ENCODE measurements around the gene CGA.
A peak's percentile ranks its signal among the peaks of the same experiment; 100 is the strongest.
"Not testable (repeated sequence)": the region's sequence is repeated elsewhere in the genome, so short reads cannot be mapped to it uniquely, and the experiment has no call there.

CGA gene

DNA sequence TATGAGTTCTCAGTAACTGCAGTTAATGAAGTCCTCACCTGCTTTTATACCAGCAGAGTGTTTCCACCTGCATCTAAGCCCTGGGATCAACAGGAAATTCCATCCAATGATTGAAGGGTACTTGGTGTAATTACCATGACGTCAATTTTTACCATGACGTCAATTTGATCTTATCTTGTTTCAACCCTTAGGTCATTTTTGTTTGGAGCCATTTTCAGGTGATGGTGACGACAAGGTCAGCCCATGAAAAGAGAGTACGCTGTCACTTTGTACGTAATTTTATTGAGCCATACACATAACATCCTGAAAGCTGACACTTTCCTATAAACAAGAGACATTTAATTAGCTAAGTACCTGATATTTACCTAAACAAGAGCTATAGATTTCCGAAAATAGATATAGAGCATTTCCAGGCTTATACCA lies at the start of gene CGA:
TSS of gene CGA (minus strand) at position 20 of the 423 bp plus-strand sequence. CDS start 6,906 bp downstream, outside the sequence.
- DNase-seq (ENCODE audit: low read depth, low spot score): peak; percentile 13

DNA sequence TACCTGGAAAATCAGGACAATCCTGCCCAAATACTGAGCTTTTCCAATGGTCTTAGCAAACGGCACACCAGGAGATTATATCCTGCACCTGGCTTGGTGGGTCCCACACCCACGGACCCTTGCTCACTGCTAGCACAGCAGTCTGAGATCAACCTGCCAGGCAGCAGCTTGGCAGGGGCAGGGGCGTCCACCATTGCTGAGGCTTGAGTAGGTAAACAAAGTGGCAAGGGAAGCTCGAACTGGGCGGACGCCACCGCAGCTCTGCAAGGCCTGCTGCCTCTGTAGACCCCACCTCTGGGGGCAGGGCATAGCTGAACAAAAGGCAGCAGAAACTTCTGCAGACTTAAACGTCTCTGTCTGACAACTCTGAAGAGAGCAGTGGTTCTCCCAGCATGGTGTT lies 45.0 kb upstream of the CGA start:
- DNase-seq (ENCODE audit: low read depth, low spot score): not testable (repeated sequence)

DNA sequence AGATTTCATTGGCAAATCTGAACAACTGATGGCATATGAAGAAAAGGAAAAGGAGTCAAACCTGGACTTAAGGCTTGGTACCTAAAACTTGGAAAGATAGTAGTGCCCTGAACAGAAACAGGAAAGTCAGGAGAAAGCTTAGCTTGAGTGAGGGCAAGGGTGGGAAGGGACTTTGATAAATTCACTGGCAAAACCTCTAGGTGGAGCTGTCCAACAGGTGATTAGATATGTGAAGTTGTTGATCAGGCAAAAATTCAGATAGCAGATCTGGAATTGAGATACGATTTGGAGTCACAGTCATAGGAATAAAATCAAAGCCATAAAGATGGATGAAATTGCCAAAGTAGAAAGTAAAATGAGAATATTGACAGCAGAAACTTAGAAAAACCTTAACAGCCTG lies 44.3 kb upstream of the CGA start:
- DNase-seq (ENCODE audit: low read depth, low spot score): peak; percentile 45

DNA sequence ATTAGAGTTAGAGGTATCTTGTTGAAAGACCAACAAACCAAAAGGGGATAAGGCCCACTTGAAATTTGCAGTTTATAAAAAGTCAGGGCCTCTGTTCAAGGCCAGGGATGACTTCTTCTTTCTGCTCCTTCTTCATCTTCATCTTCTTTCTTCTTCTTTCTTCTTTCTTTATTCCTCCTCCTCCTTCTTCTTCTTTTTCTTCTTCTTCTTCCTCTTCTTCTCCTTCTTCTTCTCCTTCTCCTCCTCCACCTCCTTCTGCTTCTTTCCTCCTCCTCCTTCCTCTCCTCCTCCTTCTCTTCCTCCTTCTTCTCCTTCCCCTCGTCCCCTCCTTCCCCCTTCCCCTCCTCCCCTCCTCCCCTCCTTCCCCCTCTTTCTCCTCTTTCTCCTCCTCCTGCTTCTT lies 42.1 kb upstream of the CGA start:
- DNase-seq (ENCODE audit: low read depth, low spot score): no peak

DNA sequence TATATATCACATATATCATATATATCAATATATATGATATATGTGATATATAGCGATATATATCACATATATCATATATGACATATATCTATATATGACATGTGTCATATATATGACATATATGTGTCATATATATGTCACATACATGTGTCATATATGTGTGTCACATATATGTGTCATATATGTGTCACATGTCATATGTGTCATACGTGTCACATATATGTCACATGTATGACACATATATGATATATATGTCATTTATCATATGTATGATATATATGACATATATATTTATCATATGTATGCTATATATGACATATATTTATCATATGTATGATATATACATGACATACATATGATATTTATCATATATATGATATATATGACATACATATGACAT lies 32.8 kb upstream of the CGA start:
- no peak for DNase-seq (ENCODE audit: low read depth, low spot score)

DNA sequence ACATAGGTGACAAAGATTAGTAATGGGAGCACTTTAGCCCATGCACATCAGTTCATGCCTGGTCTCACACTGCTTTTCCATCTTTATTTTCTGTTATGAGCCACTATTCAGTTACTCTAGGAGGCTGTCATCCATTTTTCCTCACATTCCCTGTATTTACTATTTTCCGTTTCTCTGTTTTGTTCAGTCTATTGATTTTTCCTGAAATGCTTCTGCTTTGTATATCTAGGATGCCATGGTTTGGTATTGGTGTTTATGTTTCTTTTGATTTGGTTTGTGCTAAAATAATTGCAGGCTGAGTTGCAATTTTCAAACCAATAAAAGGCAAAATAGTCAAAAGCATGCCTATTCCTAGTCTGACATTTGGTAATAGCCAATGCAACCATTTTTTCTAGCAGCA lies 31.6 kb upstream of the CGA start:
- DNase-seq (ENCODE audit: low read depth, low spot score): no peak

DNA sequence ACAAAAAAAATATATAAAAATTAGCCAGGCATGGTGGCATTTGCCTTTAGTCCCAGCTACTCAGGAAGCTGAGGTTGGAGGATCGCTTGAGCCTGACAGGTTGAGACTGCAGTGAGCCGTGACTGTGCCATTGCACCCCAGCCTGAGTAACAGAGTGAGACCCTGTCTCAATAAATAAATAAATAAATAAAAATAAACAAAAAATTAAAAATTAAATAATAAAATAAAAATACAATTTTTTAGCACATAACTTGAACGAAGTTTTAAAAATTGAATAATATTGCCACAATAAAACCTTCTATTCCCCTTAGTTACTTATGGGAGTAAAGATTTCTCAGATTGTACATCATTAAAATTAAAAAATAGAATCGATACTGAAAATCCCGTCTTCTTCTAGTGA lies 29.2 kb upstream of the CGA start:
- DNase-seq (ENCODE audit: low read depth, low spot score): no peak

DNA sequence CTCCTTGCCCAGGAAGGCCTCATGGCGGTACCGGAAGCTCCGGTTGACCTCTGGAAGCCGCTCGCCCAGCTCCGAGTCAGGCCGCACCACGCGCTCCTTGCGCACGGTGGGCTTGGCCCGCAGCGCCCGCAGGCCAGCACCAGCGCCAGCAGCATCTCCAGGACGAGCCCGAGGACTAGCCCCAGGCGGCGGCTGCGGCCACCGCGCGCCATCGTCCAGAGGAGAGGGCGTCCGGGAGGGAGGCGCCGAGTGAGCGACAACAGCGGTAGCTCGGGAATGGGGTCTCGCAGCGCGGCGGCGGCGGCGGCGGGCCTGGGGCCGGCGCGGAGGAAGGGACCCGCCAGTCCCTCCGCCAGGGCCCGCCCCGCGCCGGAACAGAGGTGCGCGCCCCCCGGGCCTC lies 27.6 kb upstream of the CGA start:
- peak; percentile 48 for DNase-seq (ENCODE audit: low read depth, low spot score)

DNA sequence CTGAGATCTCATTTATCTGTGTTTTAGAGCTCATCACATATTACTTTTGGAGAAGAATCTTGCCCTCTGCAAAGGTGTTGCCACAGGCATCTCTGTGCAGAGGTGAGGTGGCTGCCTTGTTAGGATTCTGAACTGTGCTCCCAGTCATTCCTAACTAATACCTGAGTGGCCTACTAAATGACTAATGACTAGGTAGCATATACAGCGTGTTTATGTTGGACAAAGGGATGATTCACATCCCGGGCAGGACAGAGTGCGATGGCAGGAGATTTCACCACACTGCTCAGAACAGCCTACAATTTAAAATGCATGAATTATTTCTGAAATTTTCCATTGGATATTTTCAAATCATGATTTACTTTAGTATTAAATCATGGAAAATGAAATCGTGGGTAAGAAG lies 23.1 kb upstream of the CGA start:
- no peak for DNase-seq (ENCODE audit: low read depth, low spot score)

DNA sequence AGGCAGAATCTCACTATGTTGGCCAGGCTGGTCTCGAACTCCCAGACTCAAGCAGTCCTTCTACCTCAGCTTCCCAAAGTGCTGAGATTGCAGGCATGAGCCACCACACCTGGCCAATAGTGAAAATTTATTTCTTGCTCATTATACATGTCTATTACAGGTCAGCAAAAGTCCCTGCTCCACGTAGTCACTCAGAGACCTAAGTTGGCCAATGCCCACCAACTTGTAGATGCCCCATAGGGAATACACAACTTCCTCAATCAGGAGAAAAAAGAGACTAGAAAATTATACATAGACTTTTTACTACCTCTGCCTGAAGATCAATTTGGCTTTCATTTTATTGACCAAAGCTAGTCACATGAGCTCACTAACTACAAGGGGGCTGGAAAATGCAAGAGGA lies 22.0 kb upstream of the CGA start:
- no peak for DNase-seq (ENCODE audit: low read depth, low spot score)

DNA sequence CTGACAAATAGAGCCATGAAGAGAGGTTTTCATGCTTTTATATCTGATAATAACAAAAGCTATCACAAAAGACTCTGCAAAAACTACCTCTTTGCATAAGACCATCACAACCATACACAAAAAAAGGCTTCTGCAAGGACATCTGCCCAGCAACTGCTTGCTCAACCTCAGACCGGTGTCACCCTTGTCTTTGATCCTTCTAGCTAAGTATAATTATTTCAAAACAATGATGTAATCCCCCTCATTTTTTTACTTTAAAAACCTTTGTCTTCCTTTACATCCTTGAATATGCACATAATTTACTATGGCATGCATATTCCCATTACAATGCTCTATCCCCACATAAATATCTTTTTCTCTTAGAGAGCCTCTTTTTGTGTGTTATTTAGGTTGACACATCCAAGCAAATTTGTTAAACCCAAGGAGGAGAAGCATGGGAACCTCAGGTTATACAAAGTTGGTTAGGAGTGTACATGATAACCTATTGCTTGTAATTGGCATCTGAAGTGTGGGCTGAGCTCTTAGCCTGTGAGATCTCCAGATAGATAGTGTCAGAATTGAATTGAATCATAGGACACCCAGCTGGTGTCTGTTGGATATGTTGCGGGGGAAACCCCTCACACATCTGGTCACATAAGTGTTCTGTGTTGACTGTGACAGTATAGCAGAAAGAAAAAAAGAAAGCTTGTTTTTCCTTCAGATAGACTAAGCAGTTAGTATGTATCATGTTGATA lies 20.7 kb upstream of the CGA start:
- no peak for DNase-seq (ENCODE audit: low read depth, low spot score)

DNA sequence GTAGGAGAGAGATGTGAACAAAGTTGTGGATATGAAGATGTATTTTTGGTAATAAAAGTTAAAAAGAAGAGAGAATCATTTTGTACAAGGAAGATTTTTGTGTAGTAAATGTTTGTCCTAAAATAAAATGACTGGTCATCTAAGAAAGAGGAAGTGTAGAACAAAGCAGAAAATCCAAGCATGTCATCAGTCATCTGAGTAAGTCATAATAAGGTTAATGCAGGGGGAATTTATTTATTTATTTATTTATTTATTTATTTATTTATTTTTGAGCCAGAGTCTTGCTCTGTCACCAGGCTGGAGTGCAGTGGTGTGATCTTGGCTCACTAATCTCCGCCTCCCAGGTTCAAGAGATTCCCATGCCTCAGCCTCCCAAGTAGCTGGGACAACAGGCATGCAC lies 15.7 kb upstream of the CGA start:
- no peak for DNase-seq (ENCODE audit: low read depth, low spot score)

DNA sequence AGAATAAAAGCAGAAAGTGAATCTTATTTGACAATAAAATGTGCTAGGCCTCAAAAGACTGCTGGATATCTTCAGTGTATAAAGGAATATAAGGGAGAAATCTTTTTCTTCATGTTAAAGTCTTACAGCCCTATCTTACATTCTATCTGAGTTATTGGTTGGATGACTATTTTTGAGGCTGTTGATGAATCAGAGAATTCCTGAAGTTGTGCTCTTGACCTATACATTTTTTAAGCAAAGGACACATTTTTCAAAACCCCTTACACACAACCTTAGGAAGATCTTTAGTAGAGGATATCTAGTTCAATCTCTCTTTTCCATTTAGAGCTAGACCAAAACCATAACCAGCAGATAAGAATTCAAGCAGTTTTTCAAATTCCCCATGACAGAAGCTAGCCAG lies 10.9 kb upstream of the CGA start:
- no peak for DNase-seq (ENCODE audit: low read depth, low spot score)

DNA sequence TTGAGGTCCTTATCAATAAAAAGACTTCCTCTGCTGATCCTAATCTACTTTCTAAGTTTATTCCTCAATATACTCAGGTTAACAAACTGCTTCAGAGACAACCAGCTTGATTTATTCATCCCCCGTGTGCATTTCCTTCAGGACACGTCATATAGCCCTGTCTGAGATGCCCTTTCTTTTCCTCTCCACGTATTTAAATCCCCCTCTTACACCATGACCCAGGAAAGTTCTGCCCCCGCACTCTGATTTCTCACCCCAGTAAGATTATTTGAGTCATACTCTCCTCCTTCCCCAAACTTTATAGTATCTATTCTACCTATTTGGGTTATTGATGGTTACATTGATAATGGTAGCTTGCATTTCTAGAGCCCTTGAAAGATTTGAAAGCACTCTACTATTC lies 9.8 kb upstream of the CGA start:
- DNase-seq (ENCODE audit: low read depth, low spot score): no peak

DNA sequence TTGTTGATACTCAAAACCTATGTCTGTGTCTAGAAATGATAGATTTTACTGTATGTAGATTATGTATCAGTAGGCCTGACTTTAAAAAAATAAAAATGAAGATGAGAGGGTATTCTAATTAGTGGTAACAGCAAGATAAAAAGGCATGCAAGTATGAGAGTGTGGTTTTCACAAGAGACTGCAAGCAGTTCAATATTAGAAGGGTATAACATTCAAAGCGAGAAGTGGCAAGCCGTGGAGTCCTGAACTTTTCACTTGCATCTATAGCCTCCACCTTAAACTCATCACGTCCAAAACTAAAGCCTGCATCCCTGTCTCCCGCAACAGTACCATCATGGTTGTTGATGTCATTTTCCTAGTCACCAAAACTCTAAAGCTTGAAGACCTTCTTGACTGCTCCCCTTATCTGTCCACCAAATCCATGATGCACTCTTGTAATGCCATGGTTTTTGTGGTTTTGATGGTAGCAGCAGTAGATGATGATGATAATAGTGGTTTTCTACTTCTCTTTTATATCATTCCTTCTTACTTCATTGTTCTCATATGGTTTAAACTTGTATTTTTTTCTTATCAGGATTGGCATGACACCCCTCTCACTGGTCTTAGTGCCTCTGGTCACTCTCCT lies 9.2 kb upstream of the CGA start:
- no peak for DNase-seq (ENCODE audit: low read depth, low spot score)

DNA sequence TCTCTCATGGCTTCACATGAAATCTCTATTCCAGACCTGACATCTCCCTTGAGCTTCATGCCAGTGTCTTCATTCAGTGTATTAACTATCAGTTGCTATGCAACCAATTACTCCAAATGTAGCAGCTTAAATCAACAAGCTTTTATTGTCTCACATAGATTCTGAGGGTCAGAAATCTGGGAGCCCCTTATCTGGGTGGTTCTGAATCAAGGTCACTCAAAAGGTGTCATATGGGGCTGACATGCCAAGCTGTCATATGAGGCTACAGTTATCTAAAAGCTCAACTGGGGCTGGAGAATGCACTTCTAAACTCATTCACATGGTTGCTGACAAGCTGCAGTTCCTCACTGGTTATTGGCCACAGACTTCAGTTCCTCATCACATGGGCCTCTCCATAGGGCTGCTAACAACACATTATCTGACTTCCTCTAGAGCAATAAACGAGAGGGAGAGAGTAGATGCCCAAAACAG lies 7.3 kb upstream of the CGA start:
- no peak for DNase-seq (ENCODE audit: low read depth, low spot score)

DNA sequence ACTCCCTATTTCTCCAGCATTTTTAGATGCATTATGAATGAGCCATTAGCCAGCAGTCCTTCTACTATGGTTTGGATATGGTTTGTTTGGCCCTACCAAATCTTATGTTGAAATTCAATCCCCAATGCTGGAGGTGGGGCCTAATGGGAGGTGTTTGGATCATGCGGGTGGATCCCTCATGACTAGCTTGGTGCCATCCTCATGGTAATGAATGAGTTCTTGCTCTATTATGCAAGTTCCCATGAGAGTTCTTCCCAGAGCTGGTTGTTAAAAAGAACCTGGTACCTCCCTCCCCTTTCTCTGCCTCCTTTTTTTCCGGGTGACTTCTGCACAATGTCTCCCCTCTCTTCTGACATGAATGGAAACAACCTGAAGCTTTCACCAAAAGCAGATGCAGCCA lies 6.2 kb upstream of the CGA start:
- no peak for DNase-seq (ENCODE audit: low read depth, low spot score)

DNA sequence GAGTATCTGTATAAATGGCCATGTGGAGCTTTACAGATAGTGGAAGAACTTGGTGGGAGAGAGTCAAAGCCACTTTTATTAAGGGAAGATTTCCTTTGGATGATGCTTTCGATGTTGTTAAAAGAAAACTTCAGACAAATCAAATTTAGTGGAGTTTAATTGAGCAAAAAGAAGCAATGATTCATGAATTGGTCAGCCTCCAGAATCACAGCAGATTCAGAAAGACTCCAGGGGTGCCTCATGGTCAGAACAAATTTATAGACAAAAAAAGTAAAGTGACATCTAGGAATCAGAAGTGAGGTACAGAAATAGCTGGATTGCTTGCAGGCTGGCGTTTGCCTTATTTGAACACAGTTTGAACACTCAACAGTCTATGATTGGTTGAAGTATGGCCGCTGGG lies 5.3 kb upstream of the CGA start:
- DNase-seq (ENCODE audit: low read depth, low spot score): no peak

DNA sequence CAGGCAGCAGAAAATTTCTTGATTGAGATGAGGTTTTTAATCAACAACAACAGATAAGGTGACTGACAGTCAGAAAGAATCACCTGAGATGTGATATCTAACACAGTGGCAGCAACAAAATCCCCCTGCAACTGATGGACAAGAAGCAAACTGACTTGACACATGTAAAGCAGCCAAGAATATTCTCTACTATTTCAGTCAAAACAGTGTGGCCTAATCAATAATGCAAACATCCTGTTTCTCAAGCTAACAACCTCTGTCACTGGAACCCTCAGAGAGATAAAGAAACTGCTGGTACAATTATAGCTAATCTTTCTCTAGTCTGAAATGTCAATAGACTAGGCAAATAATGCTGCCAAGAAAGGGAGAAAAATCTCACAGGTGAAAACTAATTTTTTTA lies 4.6 kb upstream of the CGA start:
- DNase-seq (ENCODE audit: low read depth, low spot score): no peak

DNA sequence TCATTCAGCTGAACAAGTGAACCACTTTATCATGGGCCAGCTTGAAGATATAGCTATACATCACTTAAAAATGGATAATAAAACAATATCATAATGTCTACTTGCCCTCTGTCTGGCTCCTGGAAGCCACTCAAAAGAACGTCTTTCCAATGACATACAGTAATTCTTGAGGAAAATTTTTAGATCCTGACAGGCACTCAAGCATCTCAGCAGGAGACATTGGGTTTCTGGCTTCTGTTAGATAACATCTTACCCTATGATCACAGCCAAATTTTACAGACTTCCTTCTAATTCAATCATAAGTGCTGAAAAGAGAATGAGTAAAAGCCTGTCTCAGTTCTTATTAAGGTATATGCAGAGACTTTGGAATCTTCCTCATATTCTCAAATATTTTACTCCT lies 330 bp downstream of the CGA start:
- DNase-seq (ENCODE audit: low read depth, low spot score): no peak

DNA sequence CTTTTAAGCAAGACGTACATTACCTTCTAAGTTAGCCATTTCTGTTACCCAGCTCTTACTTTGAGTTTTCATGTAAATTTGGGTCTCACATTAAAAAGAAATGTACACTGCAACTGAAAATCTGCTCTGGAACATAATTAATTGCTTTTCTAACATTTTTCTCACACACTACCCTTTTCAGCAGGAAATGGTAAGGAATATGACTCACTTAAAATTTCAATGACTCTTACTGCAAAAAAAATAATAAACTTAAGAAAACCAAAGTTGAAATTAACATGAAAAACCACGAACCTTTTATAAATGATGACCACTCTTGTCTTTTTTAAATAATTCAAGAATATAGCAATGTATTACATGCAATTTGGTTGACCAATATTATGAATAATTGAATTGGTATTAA lies 1.3 kb downstream of the CGA start:
- no peak for DNase-seq (ENCODE audit: low read depth, low spot score)

DNA sequence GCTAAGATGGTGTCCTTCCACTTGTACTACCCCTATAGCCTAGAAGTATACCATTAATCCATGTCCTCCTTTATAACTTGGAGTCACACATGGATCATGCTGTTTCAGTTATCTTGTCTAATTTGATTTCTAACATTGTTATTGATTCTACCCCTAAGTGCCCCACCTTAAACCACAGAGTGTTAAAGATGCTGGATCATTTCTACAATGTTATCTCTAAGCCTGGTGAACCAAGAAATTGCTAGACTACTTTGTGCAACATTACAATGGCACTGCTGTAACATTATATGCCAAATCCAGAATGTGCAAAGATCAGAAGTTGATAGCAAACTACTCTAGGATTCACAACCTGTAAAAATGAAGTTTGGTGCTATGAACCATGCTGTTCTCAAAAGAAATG lies 1.7 kb downstream of the CGA start:
- no peak for DNase-seq (ENCODE audit: low read depth, low spot score)

DNA sequence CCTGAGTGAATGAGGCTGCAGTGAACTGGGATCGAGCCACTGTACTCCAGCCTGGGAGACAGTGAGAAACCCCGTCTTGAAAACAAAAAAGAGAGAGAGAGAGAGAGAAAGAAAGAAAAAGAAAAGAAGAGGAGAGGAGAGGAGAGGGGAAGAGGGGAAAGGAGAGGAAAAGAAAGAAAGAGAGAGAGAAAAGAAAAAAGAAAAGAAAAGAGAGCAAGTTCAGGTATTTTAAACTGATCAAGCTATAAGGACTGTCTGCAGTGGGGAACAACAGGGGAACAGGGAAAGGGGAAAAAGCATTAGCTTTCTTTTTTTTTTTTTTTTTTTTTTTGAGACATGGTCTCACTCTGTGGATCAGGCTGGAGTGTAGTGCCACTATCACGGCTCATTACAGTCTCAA lies 2.5 kb downstream of the CGA start:
- DNase-seq (ENCODE audit: low read depth, low spot score): no peak

DNA sequence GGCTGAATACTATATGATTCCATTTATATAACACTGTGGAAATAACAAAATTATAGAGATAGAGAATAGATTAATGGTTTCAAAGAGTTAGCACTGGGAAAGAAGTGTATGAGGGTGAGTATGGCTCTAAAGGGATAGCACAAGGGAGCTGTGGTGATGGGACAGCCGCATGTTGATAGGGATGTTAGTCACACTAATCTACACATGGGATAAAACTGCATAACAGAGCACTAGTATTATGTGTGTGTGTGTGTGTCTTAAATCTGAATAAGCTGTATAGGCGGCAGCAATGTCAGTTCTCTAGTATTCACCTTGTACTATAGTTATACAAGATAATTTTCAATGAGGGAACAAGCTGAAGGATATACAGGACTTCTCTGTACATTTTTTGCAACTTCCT lies 5.8 kb downstream of the CGA start:
- DNase-seq (ENCODE audit: low read depth, low spot score): no peak
